CMK (cell line): ENCODE measurements around the gene DVL2.

Experiments
- DNase-seq: peaks from one replicate; pipeline ENCODE4 v3.0.0-alpha.2; 2010; ENCODE audit warnings: low read depth

DVL2 gene

DNA sequence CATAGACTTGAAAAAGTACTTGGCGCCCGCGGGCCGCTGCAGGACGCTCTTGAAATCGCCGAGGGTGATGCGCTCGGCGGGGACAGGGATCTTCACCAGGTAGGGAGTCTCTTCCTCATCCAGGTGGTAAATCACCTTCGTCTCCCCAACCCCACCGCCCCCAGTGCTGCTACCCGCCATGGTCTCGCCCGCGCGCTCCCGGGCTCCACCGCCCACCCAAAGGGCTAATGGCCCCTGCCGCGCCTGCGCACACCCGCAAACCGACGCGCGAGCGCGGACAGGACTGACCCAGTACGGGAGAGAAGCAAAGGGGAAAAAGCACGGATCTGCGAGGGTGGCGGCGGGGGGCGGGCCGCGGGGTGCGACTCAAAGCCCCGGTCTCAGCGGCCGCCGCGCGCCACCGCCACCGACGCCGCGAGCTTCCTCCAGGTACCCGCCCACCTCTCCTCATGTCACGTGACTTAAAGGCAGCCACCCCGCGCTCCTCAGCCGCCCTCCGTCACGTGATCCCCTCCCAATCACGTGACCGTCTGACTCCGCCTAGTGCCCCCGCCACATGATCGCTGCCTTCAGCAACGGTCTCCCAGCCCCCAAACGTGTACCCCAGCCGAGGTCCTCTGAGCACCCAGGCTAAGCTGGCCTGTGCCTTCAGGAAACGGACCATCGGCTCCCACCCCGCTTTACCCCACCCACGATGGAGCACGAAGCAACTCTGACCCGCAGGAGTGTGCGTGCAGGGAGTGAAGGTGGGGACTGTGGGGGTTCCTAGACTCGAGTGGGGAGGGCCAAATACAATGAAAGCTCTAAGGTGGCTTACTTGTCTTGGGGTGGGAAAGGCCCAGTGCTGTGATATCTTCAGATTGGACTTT, at the start of gene DVL2:
Gene DVL2 (minus strand): TSS at position 435 of the 869 bp plus-strand sequence. CDS start 255 bp downstream, at position 180.
- DNase-seq: no peak

GRCh38 chr17:7283471-7284216, 49.3 kb upstream of the DVL2 start:
- DNase-seq: no peak

DNA sequence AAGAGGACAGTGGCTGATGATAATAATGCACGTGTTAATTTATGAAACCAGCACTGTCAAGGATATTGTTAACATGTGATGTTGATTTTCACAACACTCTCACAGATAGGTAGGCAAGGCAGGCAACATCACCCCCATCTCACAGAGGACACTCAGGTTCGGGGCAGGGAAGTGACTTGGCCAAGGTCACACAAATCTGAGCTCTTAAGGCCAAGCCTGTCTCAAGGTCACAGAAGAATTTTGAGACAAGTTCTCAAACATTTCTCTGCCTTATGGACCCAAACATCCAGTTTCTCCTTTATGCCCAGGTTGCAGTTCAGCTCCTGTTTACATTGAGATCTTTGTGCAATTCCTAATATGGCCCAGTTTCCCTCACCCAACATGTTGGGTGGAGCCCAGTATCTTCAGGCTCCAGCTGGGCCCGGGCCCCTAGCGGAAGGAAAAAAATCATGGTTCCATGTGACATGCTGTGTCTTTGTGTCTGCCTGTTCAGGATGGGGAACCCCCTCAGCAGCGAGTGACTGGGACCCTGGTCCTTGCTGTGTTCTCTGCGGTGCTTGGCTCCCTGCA, 48.5 kb upstream of the DVL2 start:
- no peak for DNase-seq

DNA sequence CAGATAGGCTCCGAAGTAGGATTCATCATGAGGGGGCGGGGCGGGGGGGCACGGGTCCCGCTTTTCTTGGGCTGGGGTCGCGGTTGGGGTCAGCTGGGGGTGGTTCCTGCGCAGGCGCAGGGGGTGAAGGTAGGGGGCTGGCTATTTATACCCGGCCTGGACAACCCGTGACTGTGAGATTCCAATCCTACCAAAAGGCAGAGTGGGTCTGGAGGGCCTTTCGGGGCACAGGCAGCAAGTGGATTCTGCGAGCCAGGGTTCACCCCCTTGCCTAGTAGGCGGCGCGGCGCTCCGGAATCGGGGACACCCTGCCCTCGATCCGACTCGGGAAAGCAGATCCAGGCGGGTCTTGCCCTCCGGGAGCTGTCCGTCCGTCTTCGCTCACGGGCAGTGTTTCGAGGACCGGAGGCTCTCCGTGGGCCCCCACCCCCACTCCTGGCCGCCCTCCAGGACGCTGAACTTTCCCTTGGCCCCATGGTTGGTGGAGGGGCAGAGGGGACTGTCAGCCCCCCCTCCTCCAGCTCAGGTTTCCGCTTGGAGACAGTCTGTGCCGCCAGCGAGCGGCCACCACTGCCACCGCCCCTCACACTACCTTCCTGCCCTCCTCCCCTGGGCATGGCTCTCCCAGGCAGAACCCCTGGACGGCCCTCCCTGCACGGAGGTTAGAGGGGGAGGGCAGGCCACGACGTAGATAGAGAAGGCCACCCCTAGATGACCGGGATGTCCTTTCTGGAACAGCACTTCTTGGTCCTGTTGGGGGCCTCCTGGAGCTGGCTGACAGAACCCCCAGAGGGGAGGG, 47.8 kb upstream of the DVL2 start:
- no peak for DNase-seq

GRCh38 chr17:7281074-7281952, 47.0 kb upstream of the DVL2 start, which contains the start of gene SLC2A4:
TSS of gene SLC2A4 (plus strand) at chr17:7281718. CDS start at chr17:7281935, 217 bp downstream.
- DNase-seq: no peak

GRCh38 chr17:7280519-7281073, 46.3 kb upstream of the DVL2 start:
- DNase-seq: no peak

DNA sequence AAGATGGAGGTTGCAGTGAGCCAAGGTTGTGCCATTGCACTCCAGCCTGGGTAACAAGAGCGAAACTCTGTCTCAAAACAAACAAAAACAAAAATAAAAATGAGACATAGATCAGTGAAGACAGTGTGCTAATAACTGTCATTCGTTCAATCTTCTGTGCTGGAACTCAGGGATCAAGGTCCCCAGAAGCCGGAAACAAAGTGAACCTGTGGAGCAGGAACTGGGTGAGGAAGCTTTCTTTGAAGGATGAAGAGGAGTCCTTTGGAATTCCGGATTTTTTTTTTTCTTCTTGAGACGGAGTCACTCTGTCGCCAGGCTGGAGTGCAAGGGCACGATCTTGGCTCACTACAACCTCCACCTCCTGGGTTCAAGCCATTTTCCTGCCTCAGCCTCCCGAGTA, 45.1 kb upstream of the DVL2 start:
- no peak for DNase-seq

- no peak for DNase-seq
Observed at GRCh38 chr17:7266784-7267183, 32.5 kb upstream of the DVL2 start.

- no peak for DNase-seq
Observed at GRCh38 chr17:7263801-7264078, 29.4 kb upstream of the DVL2 start.

DNA sequence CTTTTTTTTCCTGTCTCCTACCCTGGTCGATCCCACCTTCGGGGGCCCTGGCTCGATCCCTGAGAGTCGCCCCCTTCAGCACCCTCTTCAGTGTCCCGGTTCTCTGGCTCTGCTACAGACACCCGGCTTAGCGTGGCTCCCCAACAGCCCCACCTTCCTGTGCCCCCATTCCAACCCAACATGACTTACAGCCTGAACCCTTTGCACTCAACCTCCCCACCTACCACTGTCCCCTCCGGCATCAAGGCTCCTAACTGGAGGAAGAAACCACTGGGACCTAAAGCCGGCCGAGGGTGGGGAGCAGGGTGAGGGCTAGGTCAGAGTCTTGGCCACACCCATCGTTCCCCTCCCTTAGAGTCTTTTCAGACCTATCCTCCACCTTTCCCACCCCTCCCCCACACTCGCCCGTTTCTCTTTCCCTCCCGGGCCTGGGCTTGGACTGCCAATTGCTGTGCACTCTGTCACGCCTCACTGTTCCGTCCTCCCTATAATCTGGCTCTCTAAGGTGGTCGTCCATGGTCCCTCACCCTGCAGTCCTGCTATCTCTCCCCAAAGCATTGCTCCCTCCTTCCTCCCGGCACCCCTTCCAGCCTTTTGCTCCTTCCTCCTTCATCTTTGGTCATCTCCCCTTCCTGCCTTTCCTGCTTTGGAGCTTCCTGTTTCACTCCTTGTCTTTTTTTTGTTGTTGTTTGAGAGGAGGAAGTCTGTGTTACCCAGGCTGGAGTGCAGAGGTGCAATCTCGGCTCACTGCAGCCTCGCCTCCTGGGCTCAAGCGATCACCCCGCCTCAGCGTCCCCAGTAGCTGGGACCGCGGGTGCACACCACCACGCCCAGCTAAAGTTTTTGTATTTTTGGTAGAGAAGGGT, 28.9 kb upstream of the DVL2 start:
- DNase-seq: no peak

GRCh38 chr17:7262192-7262934, 28.0 kb upstream of the DVL2 start, which contains the start of gene CLDN7:
TSS of gene CLDN7 (minus strand) at chr17:7262478. CDS start at chr17:7262043, 435 bp downstream.
- DNase-seq: no peak

GRCh38 chr17:7261379-7262191, 27.3 kb upstream of the DVL2 start:
- no peak for DNase-seq

DNA sequence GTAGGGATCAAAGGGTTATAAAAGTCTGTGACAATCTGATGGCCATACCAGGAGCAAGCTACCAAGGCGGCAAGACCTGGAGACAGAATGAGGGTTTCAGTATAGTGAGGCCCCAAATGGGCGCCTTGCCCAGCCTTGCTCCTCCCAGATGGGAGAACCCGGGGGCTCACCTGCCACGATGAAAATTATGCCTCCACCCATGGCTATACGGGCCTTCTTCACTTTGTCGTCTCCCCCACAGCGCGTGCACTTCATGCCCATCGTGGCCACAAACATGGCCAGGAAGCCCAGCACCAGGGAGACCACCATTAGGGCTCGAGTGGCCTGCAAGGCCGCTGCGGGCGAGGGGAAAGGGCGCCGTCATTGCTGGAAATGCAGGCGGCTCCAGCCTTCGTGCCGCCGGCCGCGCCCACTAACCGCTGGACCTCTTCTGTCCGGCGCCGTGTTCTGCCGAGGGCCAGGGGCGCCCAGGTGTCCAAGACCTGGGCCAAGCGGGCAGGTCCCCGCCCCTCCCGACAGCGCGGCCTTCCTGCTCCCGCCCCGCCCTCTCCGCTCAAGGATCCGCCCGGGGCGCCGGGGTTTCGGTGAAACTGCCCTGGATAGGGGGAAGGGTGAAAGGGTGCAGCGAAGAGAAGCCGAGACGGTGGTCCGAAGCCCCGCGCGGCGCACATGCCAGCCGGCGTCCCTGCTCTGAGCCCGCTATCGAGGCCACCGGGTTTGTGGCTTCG, 26.5 kb upstream of the DVL2 start:
- DNase-seq: no peak

DNA sequence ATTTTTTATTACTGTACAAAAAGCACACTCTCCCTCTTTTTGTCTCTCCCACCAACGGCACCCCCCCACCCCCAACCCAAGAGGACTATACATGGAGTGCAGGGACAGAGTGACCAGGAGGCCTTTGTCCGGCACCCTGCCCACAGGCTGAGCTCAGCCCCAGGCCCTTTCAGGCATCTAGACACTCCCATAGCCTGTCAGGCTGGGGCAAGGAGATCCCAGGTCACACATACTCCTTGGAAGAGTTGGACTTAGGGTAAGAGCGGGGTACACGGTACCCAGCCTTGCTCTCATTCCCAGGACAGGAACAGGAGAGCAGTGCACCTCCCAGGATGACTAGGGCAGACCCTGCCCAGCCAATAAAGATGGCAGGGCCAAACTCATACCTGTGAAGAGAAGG, 25.8 kb upstream of the DVL2 start:
- no peak for DNase-seq

DNA sequence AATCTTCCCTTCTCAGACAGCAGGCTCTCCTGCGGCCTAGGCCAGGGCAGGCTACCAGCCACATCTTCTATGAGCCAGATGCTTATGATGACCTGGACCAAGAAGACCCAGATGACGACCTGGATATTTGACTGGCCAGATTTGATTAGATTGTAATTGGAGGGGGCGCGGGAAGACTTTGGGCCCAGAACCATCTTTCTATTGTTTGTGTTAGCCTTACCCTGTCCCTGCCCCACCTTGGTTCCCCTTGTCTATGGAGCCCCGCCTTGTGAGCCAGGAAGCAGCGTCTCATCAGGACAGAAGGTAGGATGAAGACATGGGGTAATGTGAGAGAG, 25.2 kb upstream of the DVL2 start:
- no peak for DNase-seq

DNA sequence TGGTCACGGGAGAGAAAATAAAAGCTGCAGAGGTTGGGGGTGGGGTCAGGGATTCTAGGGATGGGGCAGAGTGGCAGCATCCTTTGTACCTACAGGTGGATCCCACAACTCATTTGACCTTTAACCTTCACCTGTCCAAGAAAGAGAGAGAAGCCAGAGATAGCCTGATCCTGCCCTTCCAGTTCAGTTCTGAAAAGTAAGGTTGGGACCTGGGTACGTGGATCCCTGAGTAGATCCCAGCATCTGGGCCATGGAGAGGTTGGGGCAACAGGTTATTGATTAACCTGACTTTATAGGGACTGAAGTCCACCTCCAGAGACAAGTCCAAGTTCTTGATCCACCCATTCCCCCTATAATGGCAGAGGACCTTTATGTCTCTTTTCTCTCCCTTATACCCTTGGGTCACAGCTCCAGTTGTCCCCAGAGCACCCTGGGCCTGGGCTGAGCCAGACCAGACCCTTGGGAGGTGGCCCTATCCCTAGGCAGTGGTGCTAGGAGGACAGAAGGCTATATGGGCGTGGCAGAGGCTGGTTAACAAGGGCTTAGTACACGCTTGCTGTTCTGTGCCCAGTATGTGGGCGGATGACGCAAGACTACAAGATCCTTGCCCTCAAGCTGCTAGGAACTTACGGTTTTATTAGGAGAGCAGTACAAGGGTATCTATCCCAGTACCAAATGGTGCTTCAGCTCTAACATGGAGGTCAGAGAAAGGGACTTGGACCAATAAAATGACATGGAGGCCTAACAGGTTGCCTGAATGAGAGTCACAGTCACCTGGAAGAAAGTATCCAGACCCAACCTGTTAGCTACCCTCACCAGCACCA, 24.6 kb upstream of the DVL2 start:
- no peak for DNase-seq
